ENCODE measurements around the gene STAT4. TPM values are rescaled to one million over a fixed set of nuclear protein-coding genes. Genes with fewer than 3 reads are reported as not detected.

STAT4 gene
- total RNA-seq, 1 donor from 2014 or later, result 1.6 TPM

- DNase-seq (ENCODE audit: low read depth), result no peak
- TF ChIP-seq CTCF (conservative IDR thresholded peaks at IDR 0.05; ENCODE audit: low read depth, low read length), result no peak
Observed at GRCh38 chr2:191128172-191128910, 22.5 kb downstream of the STAT4 start.

GRCh38 chr2:191127235-191127634 is 23.6 kb downstream of the STAT4 start:
- no peak for TF ChIP-seq CTCF (conservative IDR thresholded peaks at IDR 0.05; ENCODE audit: low read depth, low read length)
- no peak for DNase-seq (ENCODE audit: low read depth)

More at GRCh38 chr2:191128172-191128910, 22.5 kb downstream of the STAT4 start:
- H3K4me3 ChIP-seq (ENCODE audit: low read depth, low read length), result no peak overlapping the region

DNA sequence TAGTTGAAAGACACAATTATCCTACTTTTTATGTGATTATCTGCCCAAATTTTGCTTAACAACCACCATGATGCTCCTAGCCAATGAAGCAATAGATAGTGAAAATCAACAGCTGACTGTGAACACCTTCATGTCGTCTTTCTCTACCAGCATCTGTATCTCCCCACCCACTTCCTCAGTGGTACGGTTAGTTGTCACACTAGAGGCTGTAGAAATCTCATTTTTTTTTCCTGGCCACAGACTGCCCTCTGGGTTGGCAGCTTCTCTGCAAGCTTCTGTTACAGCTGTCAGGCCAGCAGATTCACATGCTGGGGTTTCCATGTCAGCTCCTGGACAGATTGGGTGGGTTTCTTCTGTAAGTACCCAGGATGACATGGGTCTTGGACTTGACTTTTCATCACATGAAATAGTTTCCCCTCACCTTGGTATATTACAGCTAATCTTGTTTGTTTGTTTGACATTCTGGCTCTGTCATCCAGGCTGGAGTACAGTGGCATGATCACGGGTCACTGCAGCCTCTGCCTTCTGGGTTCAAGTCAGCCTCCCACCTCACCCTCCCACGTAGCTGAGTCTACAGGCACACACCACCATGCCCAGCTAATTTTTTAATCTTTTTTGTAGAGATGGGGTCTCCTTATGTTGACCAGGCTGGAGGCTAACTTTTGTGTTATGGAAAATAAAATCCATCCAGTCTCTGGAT is 24.3 kb downstream of the STAT4 start:
- TF ChIP-seq CTCF (conservative IDR thresholded peaks at IDR 0.05; ENCODE audit: low read depth, low read length), result no peak
- DNase-seq (ENCODE audit: low read depth), result no peak
- H3K4me3 ChIP-seq (ENCODE audit: low read depth, low read length), result no peak overlapping the region

More at GRCh38 chr2:191127235-191127634, 23.6 kb downstream of the STAT4 start:
- H3K4me3 ChIP-seq (ENCODE audit: low read depth, low read length), result no peak overlapping the region

DNA sequence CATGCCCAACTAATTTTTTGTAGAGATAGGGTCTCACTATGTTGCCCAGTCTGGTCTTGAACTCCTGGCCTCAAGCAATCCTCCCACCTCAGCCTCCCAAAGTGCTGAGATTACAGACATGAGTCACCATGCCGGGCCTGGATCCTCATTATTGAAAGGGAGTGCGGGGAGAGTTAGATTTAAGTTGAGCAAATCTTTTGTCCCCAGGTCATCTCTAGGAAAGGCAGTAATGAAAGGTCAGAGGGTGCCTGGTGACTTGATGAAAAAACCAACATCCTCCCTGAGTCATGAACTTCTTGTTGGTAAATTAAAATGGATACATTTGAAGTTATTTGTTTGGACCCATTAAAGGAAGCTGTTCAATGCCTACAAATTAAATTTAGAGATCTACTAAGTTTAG is 25.1 kb downstream of the STAT4 start:
- no peak for DNase-seq (ENCODE audit: low read depth)
- TF ChIP-seq CTCF (conservative IDR thresholded peaks at IDR 0.05; ENCODE audit: low read depth, low read length), result no peak
- no peak overlapping the region for H3K4me3 ChIP-seq (ENCODE audit: low read depth, low read length)

GRCh38 chr2:191122638-191123294 is 28.0 kb downstream of the STAT4 start:
- TF ChIP-seq CTCF (conservative IDR thresholded peaks at IDR 0.05; ENCODE audit: low read depth, low read length), result no peak
- no peak for DNase-seq (ENCODE audit: low read depth)
- H3K4me3 ChIP-seq (ENCODE audit: low read depth, low read length), result no peak overlapping the region

DNA sequence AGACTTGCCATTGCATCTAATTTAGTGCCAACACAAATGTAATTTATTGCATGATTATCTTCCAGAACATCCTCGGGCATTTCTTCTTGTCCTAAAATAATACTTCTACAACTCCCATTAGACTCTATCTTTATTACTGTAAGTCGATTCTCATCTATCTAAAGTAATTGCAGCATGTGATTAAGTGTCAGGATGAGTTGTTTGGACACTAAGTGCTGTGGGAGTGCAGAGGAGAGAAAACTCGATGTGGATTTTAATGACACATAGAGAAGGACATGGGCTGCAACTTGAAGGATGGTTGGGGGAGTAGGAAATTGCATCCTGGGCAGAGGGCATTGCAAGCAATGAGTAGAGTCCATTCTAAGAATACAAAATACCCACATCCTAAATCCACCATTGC is 33.5 kb downstream of the STAT4 start:
- DNase-seq (ENCODE audit: low read depth), result no peak
- no peak for TF ChIP-seq CTCF (conservative IDR thresholded peaks at IDR 0.05; ENCODE audit: low read depth, low read length)
- no peak overlapping the region for H3K4me3 ChIP-seq (ENCODE audit: low read depth, low read length)

Data from epithelial cell of proximal tubule (primary cell).